Thyroid gland (tissue), 4 donors: ENCODE results near the gene CLOCK. TPM values are rescaled to one million over a fixed set of nuclear protein-coding genes. Genes with fewer than 3 reads are reported as not detected.

Source experiments
- DNase-seq, 2 donors: peaks; one replicate each; pipeline ENCODE4 v3.0.0-alpha.2; 2019
- H3K27ac ChIP-seq, 3 donors: fragments of 200-600 bp; sonication (generic); 1 replicate in 2 of 3; 2 replicates in 1 of 3; pipeline ENCODE4 v1.5.1; 2016 to 2019; ENCODE audit warnings: mild to moderate bottlenecking in 1 of 3, moderate library complexity in 1 of 3
- H3K27me3 ChIP-seq: fragments of 200-600 bp; sonication (generic); one replicate; pipeline ENCODE4 v1.5.1; 2019
- H3K36me3 ChIP-seq, 2 donors: fragments of 200-600 bp; sonication (generic); one replicate each; pipeline ENCODE4 v1.5.1; 2016 to 2019
- H3K4me1 ChIP-seq, 2 donors: fragments of 200-600 bp; sonication (generic); one replicate each; pipeline ENCODE4 v1.5.1; 2017 to 2019
- H3K4me3 ChIP-seq, 3 donors: fragments of 200-600 bp; sonication (generic); replicated peaks in 1 of 3; 1 replicate in 2 of 3; 2 replicates in 1 of 3; pipeline ENCODE4 v1.5.1; 2016; ENCODE audit warnings: mild to moderate bottlenecking in 1 of 3
- H3K9me3 ChIP-seq: fragments of 200-600 bp; sonication (generic); one replicate; pipeline ENCODE4 v1.5.1; 2017
- POLR2A ChIP-seq, 2 donors: fragments of 450-650 bp; IDR thresholded peaks; one replicate each; pipeline ENCODE4 v1.6.1; 2017; ENCODE audit warnings: antibody characterized with exemption in 2 of 2, mild to moderate bottlenecking in 2 of 2, moderate library complexity in 1 of 2
- WGBS, 2 donors: methylation state at CpG; one replicate each; pipeline ENCODE4 v1.1.5; 2017; 5-methylcytosine and 5-hydroxymethylcytosine counted together
- intact Hi-C: fragments of 100-400 bp; cut with DNase I; formaldehyde crosslinking; loops from one replicate; pipeline ENCODE4 v1.15.1; 2023
- total RNA-seq, 4 donors: library from RNA; depleted of rRNA; stranded (reverse); fragments of >200 nt; gene quantifications; one replicate each; pipeline ENCODE4 v1.2.3, GENCODE V29; 2016
- TF ChIP-seq, protein P1 (sequence below), 6 experiments: fragments of 200-600 bp in 3 of 6; fragments of 450-650 bp in 3 of 6; sonication (generic) in 3 of 6; IDR thresholded peaks; one replicate each; pipeline ENCODE4 v1.5.1; 2016 to 2019; ENCODE audit warnings: antibody characterized with exemption in 6 of 6, mild to moderate bottlenecking in 2 of 6, inconsistent platforms in 1 of 6, moderate library complexity in 1 of 6

The CLOCK gene
- total RNA-seq, 4 donors from 2014 or later, result 26.1 to 60.3 (median 31.6) TPM

DNA sequence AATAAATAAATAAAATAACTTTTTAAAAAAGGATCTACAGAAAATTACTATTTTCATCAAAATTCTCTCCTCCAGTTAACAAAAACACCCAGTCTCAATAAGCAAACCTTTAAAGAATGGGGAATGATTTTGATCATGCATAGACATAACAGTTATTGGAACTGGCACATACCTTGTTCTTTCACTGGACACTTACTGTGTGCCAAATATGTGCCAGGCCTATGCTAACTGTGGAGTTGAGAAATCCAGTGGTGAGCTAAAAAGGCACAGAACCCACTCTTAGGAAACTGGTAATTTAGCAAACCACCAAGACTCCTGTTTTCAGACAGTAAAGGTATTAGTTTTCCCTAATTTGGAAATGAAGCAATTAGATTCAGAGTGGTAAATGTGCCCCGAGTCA is 39.1 kb downstream of the CLOCK start:
- no peaks in the 10 kb centered on the region for H3K27me3 ChIP-seq
- no peaks in the 10 kb centered on the region for H3K9me3 ChIP-seq
- peaks cover 0 to 6% of the 10 kb centered on the region in 2 donors for H3K36me3 ChIP-seq
- intact Hi-C loops, result no loop called here
- DNase-seq, result no peak
- no peak overlapping the region for H3K4me3 ChIP-seq
- H3K27ac ChIP-seq, result no peak overlapping the region
- peaks cover 0 to 3% of the 10 kb centered on the region in 2 donors for H3K4me1 ChIP-seq
- WGBS, 2 donors, result 90 to 93% methylated on average over 1 of the region's 1 CpG
- TF ChIP-seq POLR2A (IDR thresholded peaks at IDR 0.05), result no peak
- TF ChIP-seq, protein P1, sequence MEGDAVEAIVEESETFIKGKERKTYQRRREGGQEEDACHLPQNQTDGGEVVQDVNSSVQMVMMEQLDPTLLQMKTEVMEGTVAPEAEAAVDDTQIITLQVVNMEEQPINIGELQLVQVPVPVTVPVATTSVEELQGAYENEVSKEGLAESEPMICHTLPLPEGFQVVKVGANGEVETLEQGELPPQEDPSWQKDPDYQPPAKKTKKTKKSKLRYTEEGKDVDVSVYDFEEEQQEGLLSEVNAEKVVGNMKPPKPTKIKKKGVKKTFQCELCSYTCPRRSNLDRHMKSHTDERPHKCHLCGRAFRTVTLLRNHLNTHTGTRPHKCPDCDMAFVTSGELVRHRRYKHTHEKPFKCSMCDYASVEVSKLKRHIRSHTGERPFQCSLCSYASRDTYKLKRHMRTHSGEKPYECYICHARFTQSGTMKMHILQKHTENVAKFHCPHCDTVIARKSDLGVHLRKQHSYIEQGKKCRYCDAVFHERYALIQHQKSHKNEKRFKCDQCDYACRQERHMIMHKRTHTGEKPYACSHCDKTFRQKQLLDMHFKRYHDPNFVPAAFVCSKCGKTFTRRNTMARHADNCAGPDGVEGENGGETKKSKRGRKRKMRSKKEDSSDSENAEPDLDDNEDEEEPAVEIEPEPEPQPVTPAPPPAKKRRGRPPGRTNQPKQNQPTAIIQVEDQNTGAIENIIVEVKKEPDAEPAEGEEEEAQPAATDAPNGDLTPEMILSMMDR (IDR thresholded peaks at IDR 0.05), result no peak

DNA sequence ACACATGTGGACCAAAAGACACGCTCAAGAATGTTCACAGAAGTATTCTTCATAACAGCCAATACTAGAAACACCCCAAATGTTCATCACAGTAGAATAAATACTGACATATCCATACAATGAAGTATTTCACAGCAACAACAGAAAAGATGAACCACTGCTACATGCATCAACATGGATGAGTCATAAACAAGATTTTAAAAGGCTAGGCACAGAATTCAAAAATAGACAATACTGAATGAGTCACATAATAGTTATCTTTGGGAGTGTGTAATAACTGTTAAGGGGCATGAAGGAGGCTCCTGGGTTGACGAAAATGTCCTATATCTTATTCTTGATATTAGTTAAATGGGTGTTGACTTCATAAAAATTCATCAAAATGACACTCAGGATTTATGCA is 43.5 kb downstream of the CLOCK start:
- TF ChIP-seq POLR2A (IDR thresholded peaks at IDR 0.05), result no peak
- TF ChIP-seq, protein P1 (IDR thresholded peaks at IDR 0.05), result no peak
- Histone ChIP-seq H3K4me1 (no peaks in the 10 kb centered on the region), H3K27ac (no peak overlapping the region), H3K4me3 (no peak overlapping the region), H3K36me3 (peaks cover 0 to 6% of the 10 kb centered on the region in 2 donors), H3K9me3 (no peaks in the 10 kb centered on the region), H3K27me3 (no peaks in the 10 kb centered on the region)
- DNase-seq, result no peak
- 90 to 95% methylated on average over 2 of the region's 2 CpGs for WGBS, 2 donors
- intact Hi-C loops, result no loop called here

DNA sequence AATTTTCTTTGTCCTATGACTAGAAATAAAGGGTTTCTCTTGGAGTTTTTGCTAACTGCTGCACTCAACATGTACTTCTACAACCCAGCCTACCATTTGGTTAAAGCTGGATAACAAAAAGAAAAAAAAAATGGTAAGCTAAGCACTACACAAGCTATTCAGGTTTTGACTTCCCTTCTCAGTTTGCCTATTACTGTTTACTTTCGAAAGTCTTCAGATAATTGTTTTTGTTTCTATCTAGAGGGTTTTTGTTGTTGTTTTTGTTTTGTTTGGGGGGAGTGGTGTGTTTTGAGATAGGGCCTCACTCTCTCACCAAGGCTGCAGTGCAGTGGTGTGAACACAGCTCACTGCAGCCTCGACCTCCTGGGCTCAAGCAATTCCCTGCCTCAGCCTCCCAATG is 46.6 kb downstream of the CLOCK start:
- TF ChIP-seq, protein P1 (IDR thresholded peaks at IDR 0.05), result no peak
- no peak for TF ChIP-seq POLR2A (IDR thresholded peaks at IDR 0.05)
- Histone ChIP-seq H3K27ac (no peak overlapping the region), H3K4me3 (no peak overlapping the region), H3K27me3 (no peaks in the 10 kb centered on the region), H3K9me3 (no peaks in the 10 kb centered on the region), H3K36me3 (no peaks in the 10 kb centered on the region), H3K4me1 (no peaks in the 10 kb centered on the region)
- intact Hi-C loops, result no loop called here
- 88 to 90% methylated on average over 2 of the region's 2 CpGs for WGBS, 2 donors
- no peak for DNase-seq

DNA sequence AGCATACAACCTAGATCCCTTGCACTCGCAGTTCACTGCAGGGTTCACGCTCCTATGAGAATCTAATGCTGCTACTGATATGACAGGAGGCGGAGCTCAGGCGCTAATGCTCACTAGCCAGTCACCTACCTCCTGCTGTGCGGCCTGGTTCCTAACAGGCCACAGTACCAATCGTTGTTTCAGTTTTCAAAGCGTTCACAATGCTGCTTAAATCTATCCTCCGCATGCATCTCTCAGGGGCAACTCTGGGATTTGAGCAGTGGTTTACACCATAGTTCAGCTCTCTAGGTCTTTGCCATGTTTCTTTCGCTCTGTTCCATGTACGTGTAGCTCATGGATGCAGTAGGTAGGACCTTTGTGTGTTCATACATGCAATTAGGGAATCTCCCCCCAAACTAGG is 47.2 kb downstream of the CLOCK start:
- Histone ChIP-seq H3K4me3 (no peak overlapping the region), H3K27me3 (no peaks in the 10 kb centered on the region), H3K36me3 (no peaks in the 10 kb centered on the region), H3K4me1 (no peaks in the 10 kb centered on the region), H3K9me3 (no peaks in the 10 kb centered on the region), H3K27ac (no peak overlapping the region)
- intact Hi-C loops, result no loop called here
- DNase-seq, result no peak
- no peak for TF ChIP-seq POLR2A (IDR thresholded peaks at IDR 0.05)
- TF ChIP-seq, protein P1 (IDR thresholded peaks at IDR 0.05), result no peak
- 92 to 98% methylated on average over 10 of the region's 10 CpGs for WGBS, 2 donors

DNA sequence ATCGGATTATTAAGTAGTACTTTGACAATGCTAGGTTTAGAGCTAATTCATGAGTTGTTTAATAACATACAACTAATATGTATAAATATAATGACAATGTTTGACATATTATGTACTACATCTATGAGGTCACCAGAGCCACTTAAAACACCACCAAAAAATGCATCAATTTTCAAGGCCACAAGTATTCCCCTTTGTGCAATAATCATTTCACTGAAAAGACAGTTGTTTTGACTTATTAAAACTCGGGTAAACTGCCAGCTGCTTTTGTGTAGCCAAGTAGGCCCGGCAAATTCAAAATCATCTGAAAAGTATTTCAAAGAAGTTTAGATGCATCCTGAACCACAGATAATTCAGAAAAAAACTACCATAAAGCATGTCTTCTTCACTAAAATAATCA is 48.7 kb downstream of the CLOCK start:
- WGBS, 2 donors, result 70 to 84% methylated on average over 3 of the region's 3 CpGs
- Histone ChIP-seq H3K27ac (no peak overlapping the region), H3K27me3 (no peaks in the 10 kb centered on the region), H3K4me3 (no peak overlapping the region), H3K36me3 (no peaks in the 10 kb centered on the region), H3K9me3 (no peaks in the 10 kb centered on the region), H3K4me1 (no peaks in the 10 kb centered on the region)
- no peak for TF ChIP-seq POLR2A (IDR thresholded peaks at IDR 0.05)
- TF ChIP-seq, protein P1 (IDR thresholded peaks at IDR 0.05), result no peak
- intact Hi-C loops, result no loop called here
- no peak for DNase-seq
